ENCODE data around the gene OSTM1.

The OSTM1 gene

DNA sequence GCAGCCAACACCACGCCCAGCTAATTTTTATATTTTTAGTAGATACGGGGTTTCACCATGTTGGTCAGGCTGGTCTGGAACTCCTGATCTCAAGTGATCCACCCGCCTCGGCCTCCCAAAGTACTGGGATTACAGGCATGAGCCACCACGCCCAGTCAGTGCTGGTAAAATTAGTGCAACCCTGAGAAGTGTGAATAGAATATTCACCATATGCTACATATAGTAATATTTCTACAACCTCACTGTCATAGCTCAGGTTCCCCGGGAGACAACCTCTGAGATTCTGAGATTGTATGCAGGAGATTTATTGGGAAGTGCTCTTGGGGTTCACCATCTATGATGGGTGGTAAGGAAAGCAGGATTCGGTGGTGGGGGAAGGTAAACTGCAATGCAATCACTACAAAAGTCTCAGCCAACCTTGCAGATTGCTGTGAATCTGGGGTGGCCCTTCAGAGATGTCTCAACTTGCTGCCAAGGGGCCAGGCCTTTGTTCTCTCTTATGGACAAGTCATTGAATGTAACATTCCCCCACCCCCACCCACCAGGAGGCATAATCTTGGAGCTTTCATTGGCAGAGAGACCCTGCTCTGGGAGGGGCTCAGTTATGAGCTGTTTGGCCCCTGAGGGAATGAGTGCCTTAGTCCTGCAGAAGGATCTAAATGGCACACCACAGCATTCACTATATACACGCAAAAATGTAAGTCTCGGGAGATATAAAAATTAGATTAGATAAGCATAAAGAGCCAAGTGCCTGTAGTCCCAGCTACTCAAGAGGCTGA, 82.6 kb downstream of the OSTM1 start:
- Mint-ChIP-seq H3K9me3 (no peaks in the 10 kb centered on the region), H3K4me3 (no peak overlapping the region), H3K4me1 (ENCODE audit: low read depth) (peaks cover 8% of the 10 kb centered on the region), H3K36me3 (ENCODE audit: low read depth) (no peaks in the 10 kb centered on the region), H3K27ac (no peak overlapping the region), H3K27me3 (ENCODE audit: low read depth) (peaks cover 10% of the 10 kb centered on the region)
- DNase-seq (ENCODE audit: low spot score) = no peak

All from T-helper 2 cell treated with Interferon-gamma antibody and Interleukin-4, amounts not matched to agents 5 μg/mL and 100 μg/mL, for 36 hours (primary cell).